VCaP (cell line): ENCODE data around the gene C1QTNF6.

Experiments used
- H3K27ac ChIP-seq: fragments of 450-650 bp; 2 replicates; pipeline ENCODE4 v1.5.1; 2017
- TF ChIP-seq, protein P1 (sequence below): fragments of 450-650 bp; conservative IDR thresholded peaks from 2 replicates; pipeline ENCODE4 v1.5.1; 2017; ENCODE audit warnings: mild to moderate bottlenecking, moderate library complexity

C1QTNF6 gene

DNA sequence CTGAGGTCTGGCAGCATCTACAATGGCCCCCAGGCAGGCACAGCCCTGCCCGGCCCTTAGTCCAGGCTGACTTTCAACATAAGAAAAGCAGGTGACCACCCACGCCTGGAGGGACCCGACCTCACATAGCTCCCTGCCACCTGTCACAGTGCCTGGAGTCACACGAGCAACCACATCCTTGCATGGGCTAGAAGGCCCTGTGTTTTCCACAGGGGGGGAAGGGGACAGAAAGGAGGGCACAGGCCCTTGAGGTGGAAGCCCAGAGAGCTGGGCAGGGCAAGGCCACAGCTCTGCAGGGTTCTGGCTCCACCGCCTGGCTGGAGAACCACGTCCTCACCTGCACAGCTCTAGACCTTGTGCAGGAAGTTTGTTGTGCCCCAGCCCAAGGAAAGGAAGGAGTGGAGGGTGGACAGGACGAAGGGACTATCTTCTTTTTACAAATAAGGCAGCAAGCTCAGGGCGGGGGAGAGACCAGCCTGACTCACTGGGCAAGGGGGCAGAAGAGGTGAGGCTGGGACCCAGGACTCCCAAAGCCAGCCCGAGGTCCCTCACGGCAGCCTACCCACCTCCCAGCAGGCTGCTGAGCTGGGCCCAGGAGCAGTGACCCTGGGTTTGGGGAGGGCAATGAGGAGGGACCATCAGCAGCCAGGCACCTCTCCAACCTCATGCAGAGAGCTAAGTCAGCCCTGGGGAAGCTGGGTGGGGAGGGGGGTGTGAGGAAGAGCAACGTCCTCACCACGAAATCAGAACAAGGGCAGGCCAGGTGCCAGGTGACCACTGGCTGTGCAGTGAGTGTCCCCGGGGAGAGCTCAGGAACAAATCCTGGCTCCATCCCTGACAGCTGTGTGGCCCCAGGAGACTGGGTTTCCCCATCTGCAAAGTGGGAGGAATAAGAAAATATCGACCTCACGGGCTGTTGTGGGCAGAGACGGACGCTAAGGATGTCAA is 4.3 kb downstream of the C1QTNF6 start:
- no peak overlapping the region for H3K27ac ChIP-seq

DNA sequence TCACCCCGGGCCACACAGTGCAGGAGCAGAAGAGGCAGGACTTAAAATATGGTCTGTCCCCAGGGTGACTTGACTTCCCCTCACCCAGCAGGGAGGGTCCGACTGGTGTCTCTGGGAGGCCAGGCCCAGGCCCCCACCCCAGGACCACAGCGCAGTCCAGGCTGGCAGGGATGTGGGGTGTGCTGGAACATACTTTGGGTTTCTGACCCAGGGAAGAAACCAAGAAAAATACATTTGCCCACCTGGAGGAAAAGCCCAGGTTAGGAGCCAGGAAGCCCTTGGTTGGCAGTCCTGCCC is 5.2 kb downstream of the C1QTNF6 start:
- TF ChIP-seq, protein P1, sequence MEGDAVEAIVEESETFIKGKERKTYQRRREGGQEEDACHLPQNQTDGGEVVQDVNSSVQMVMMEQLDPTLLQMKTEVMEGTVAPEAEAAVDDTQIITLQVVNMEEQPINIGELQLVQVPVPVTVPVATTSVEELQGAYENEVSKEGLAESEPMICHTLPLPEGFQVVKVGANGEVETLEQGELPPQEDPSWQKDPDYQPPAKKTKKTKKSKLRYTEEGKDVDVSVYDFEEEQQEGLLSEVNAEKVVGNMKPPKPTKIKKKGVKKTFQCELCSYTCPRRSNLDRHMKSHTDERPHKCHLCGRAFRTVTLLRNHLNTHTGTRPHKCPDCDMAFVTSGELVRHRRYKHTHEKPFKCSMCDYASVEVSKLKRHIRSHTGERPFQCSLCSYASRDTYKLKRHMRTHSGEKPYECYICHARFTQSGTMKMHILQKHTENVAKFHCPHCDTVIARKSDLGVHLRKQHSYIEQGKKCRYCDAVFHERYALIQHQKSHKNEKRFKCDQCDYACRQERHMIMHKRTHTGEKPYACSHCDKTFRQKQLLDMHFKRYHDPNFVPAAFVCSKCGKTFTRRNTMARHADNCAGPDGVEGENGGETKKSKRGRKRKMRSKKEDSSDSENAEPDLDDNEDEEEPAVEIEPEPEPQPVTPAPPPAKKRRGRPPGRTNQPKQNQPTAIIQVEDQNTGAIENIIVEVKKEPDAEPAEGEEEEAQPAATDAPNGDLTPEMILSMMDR: no peak
- H3K27ac ChIP-seq: no peak overlapping the region

More for the DNA sequence above, 4.3 kb downstream of the C1QTNF6 start:
- TF ChIP-seq, protein P1: no peak

DNA sequence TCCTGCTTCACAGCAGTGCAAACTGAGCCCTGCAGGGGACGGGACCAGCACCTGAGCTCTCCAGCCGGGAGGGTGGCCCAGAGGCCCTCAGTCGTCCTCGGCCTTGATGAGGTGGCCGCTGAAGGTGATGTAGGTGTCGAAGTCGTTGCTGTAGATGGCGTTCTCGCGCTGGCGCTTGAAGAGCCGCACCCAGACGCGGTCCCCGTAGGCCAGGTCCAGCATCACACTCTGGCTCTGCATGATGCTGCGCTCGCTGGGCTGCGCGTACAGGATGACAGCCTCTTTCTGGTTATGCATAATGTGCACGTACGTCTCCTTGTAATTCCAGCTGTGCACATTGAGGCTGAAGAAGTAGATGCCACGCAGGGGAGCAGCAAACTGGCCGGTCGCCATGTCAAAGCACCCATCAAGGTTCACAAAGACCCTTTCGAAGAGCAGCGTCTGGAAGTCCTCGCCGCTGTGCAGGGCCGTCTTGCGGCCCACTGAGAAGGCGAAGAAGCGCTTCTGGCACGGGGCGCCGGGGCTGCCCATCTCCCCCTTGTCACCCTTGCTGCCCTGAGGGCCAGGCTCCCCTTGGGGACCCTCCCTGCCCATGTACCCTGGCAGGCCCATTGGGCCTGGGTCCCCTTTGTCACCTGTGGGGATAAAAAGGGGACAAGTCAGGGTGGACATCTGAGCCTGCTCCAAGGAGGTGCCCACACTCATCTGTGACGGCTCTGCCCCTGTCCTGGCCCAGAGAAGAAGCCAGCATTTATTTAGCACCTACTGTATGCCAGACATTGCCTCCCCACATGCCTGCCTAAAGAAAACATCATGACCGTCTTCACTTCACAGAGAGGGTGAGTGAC is 5.7 kb downstream of the C1QTNF6 start:
- no peak overlapping the region for H3K27ac ChIP-seq
- TF ChIP-seq, protein P1: no peak

DNA sequence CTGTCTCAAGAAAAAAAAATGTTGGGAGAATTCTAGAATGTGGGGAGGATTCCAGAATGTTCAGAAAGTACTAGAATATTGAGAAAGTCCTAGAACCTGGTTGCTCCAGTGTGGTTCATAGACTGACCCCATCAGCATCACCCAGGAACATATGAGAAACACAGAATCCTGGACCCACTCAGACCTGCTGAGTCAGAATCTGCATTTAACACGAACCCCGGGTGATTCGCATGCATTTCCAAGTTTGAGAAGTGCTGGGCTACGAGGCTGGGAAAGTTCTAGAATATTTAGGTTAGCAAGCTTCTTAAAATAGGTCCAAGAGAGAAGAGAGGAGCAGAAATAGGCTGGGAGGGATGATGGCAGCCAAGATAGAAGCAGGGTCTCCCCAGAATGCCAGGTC is 6.4 kb downstream of the C1QTNF6 start:
- TF ChIP-seq, protein P1: no peak
- no peak overlapping the region for H3K27ac ChIP-seq

DNA sequence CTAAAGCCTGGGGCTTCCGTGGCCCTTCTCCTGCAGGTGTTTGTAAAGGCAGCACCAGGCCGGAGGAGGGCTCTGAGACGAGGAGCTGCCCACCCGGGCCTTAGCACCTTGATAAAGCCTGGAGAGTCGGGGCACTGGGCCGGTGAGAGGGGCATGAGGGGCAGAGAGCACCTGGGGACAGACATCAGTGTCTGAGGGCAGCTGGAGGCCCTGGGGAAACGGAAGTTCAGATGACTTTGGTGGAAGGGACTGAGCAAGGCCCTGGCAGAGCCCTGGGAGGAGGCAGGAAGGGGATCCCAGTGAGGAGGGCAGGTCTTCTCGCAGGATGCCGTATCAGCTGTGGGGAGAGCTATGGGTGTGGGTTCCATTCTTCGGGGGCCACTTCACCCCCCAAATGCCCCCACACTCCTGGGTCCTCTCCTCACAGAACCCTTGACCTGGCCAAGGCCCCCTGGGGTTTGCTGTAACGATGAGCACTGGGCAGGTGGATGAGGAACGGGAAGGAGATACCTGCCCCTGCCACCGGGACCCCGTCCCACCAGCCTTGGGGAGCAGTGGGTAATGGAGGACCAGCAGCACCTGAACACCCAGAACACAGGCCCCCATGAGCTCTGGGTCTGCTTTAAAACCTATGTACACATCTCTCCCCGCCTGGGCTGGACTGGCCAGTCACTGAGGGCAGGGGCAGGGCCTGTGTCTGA is 7.4 kb downstream of the C1QTNF6 start:
- TF ChIP-seq, protein P1: no peak
- no peak overlapping the region for H3K27ac ChIP-seq

DNA sequence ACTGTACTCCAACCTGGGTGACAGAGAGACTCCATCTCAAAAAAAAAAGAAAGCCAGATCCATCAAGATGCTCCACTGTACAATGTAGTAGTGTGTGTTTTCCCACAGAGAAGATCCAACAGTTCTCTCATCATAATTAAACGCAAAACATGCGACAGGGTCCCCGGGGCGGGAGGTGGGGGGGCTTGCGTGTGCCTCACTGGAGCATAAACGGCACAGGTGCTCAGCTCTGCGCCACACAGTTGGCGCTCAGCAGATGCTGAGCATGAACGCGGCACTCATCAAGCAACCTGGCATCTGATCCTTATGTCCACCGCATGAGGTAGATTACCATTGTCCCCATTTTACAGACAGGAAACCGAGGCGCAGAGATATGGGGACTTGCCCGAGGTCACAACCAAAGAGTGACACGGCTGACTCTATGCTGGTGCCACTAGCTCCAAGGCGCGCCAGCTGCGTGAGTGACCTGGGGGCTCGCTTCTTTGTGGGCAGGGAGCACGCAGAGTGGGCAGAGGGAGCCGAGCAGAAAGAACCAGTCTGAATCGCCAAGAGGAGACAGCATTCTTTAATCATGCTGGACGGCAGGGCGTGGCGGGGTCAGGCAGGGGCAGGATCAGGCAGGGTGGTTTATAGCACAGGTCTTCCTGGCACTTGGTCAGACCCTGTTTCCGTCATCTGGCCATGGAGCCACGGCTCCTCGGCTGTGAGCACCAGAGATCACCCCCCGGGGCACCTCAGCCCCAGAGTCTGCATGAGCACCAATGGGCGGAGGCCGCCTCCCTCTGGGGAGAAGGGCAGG is 8.2 kb downstream of the C1QTNF6 start:
- H3K27ac ChIP-seq: no peak overlapping the region
- TF ChIP-seq, protein P1: no peak
